Activated T-cell treated with anti-CD3 and anti-CD28 coated beads, Interleukin-2, amount 50 U/mL, for 72 hours (primary cell): ENCODE results near the gene MINDY1. TPM values are rescaled to one million over a fixed set of nuclear protein-coding genes. Genes with fewer than 3 reads are reported as not detected.

Source experiments
- ATAC-seq, 2 donors: fragments of 150-1000 bp; cut with Tn5 transposase; replicated peaks in 1 of 2; 2 replicates each; pipeline ENCODE4 v1.10.0; 2021; ENCODE audit warnings: moderate library complexity in 2 of 2, mild to moderate bottlenecking in 1 of 2
- DNase-seq, 2 donors: peaks; one replicate each; pipeline ENCODE4 v3.0.0; 2021 to 2022; ENCODE audit warnings: mixed read lengths in 1 of 2
- H3K27ac Mint-ChIP-seq: one replicate; pipeline ENCODE4 v1.8.0; 2022; ENCODE audit warnings: mild to moderate bottlenecking, moderate library complexity, mixed read lengths
- H3K27me3 Mint-ChIP-seq: one replicate; pipeline ENCODE4 v1.8.0; 2022; ENCODE audit warnings: low read depth, mixed read lengths
- H3K36me3 Mint-ChIP-seq, 2 donors: one replicate each; pipeline ENCODE4 v1.8.0; 2022; ENCODE audit warnings: mixed read lengths in 2 of 2, mild to moderate bottlenecking in 1 of 2; ENCODE audit not compliant: insufficient read depth in 2 of 2
- H3K4me1 Mint-ChIP-seq: one replicate; pipeline ENCODE4 v1.8.0; 2022; ENCODE audit warnings: low read depth, mixed read lengths
- H3K4me3 Mint-ChIP-seq, 2 donors: one replicate each; pipeline ENCODE4 v1.8.0; 2022; ENCODE audit warnings: mild to moderate bottlenecking in 2 of 2, mixed read lengths in 2 of 2, moderate library complexity in 2 of 2
- H3K9me3 Mint-ChIP-seq, 2 donors: one replicate each; pipeline ENCODE4 v1.8.0; 2022; ENCODE audit warnings: mixed read lengths in 2 of 2
- total RNA-seq, 2 donors: library from RNA; stranded (reverse); gene quantifications; one replicate each; pipeline ENCODE4 v1.2.3, GENCODE V29; 2022

MINDY1 gene
- 10 to 100 TPM; 10.9 to 11.9 TPM for total RNA-seq

- H3K36me3 Mint-ChIP-seq: peaks cover 2 to 5% of the 10 kb centered on the region in 2 donors
- H3K4me1 Mint-ChIP-seq: peaks cover 85% of the 10 kb centered on the region
- ATAC-seq: peak; percentile 38 to 40
- no peaks in the 10 kb centered on the region for H3K27me3 Mint-ChIP-seq
- DNase-seq: peak; percentile 51 to 56
- H3K4me3 Mint-ChIP-seq: peak within 1 kb of the TSS; percentile 99
- H3K27ac Mint-ChIP-seq: peak within 1 kb of the TSS; percentile 99
- H3K9me3 Mint-ChIP-seq: no peaks in the 10 kb centered on the region
These were observed at the start of gene MINDY1 for GRCh38 chr1:151006327-151007052. Gene MINDY1 (minus strand): TSS chr1:151006902. CDS start chr1:151002617, 4,285 bp downstream.

- no peak for ATAC-seq
- Mint-ChIP-seq H3K4me1 (peaks cover 52% of the 10 kb centered on the region), H3K36me3 (peaks cover 22 to 53% of the 10 kb centered on the region in 2 donors), H3K9me3 (peaks cover 0 to 2% of the 10 kb centered on the region in 2 donors), H3K27me3 (no peaks in the 10 kb centered on the region), H3K4me3 (peak overlapping the region; percentile 87 to 99), H3K27ac (peak overlapping the region; percentile 90)
- DNase-seq: no peak
These were observed 49.4 kb upstream of the MINDY1 start for GRCh38 chr1:151056149-151056548.

GRCh38 chr1:151055581-151055980 is 48.9 kb upstream of the MINDY1 start:
- H3K4me1 Mint-ChIP-seq: peaks cover 46% of the 10 kb centered on the region
- H3K27ac Mint-ChIP-seq: peak overlapping the region; percentile 90
- DNase-seq: no peak
- no peak for ATAC-seq
- H3K27me3 Mint-ChIP-seq: no peaks in the 10 kb centered on the region
- peaks cover 22 to 53% of the 10 kb centered on the region in 2 donors for H3K36me3 Mint-ChIP-seq
- peak overlapping the region; percentile 87 to 99 for H3K4me3 Mint-ChIP-seq
- H3K9me3 Mint-ChIP-seq: peaks cover 0 to 2% of the 10 kb centered on the region in 2 donors

GRCh38 chr1:151054971-151055547 is 48.4 kb upstream of the MINDY1 start:
- peaks cover 41% of the 10 kb centered on the region for H3K4me1 Mint-ChIP-seq
- peaks cover 0 to 2% of the 10 kb centered on the region in 2 donors for H3K9me3 Mint-ChIP-seq
- ATAC-seq (no peak), DNase-seq (no peak)
- H3K27ac Mint-ChIP-seq: peak overlapping the region; percentile 90
- H3K4me3 Mint-ChIP-seq: peak overlapping the region; percentile 87 to 99
- H3K36me3 Mint-ChIP-seq: peaks cover 22 to 53% of the 10 kb centered on the region in 2 donors
- H3K27me3 Mint-ChIP-seq: no peaks in the 10 kb centered on the region

GRCh38 chr1:151051356-151052009 is 44.8 kb upstream of the MINDY1 start:
- no peak for ATAC-seq
- peaks cover 42% of the 10 kb centered on the region for H3K4me1 Mint-ChIP-seq
- peaks cover 0 to 2% of the 10 kb centered on the region in 2 donors for H3K9me3 Mint-ChIP-seq
- H3K27ac Mint-ChIP-seq: peak overlapping the region; percentile 68
- peaks cover 9 to 29% of the 10 kb centered on the region in 2 donors for H3K36me3 Mint-ChIP-seq
- H3K27me3 Mint-ChIP-seq: no peaks in the 10 kb centered on the region
- DNase-seq: no peak
- H3K4me3 Mint-ChIP-seq: no peak overlapping the region

- peaks cover 9 to 21% of the 10 kb centered on the region in 2 donors for H3K36me3 Mint-ChIP-seq
- peak overlapping the region; percentile 14 for H3K27ac Mint-ChIP-seq
These were observed 43.5 kb upstream of the MINDY1 start for GRCh38 chr1:151050051-151050688.

GRCh38 chr1:151049458-151049857 is 42.8 kb upstream of the MINDY1 start:
- DNase-seq: no peak
- no peak for ATAC-seq
- H3K27ac Mint-ChIP-seq: no peak overlapping the region
- H3K27me3 Mint-ChIP-seq: no peaks in the 10 kb centered on the region
- H3K9me3 Mint-ChIP-seq: peaks cover 0 to 2% of the 10 kb centered on the region in 2 donors
- H3K4me1 Mint-ChIP-seq: peaks cover 25% of the 10 kb centered on the region
- H3K36me3 Mint-ChIP-seq: peaks cover 5 to 16% of the 10 kb centered on the region in 2 donors
- H3K4me3 Mint-ChIP-seq: peak overlapping the region; percentile 19 to 93

More at GRCh38 chr1:151050051-151050688, 43.5 kb upstream of the MINDY1 start:
- ATAC-seq (no peak), DNase-seq (no peak)
- Mint-ChIP-seq H3K4me1 (peaks cover 31% of the 10 kb centered on the region), H3K4me3 (peak overlapping the region in 1 of 2 donors; percentile 46), H3K9me3 (peaks cover 0 to 2% of the 10 kb centered on the region in 2 donors), H3K27me3 (no peaks in the 10 kb centered on the region)

- Mint-ChIP-seq H3K9me3 (no peaks in the 10 kb centered on the region), H3K4me1 (peaks cover 25% of the 10 kb centered on the region), H3K27me3 (no peaks in the 10 kb centered on the region), H3K4me3 (peak overlapping the region; percentile 93 to 98), H3K27ac (peak overlapping the region; percentile 85), H3K36me3 (peaks cover 3 to 9% of the 10 kb centered on the region in 2 donors)
- no peak for DNase-seq
- ATAC-seq: no peak
These were observed 41.9 kb upstream of the MINDY1 start for GRCh38 chr1:151048645-151049032.

GRCh38 chr1:151047925-151048644 is 41.4 kb upstream of the MINDY1 start:
- Mint-ChIP-seq H3K36me3 (peaks cover 3 to 9% of the 10 kb centered on the region in 2 donors), H3K9me3 (no peaks in the 10 kb centered on the region), H3K27me3 (no peaks in the 10 kb centered on the region), H3K4me1 (peaks cover 25% of the 10 kb centered on the region), H3K4me3 (peak overlapping the region; percentile 93 to 98), H3K27ac (peak overlapping the region; percentile 85)
- DNase-seq: peak; percentile 67 to 70
- ATAC-seq: peak; percentile 81 to 83

- peaks cover 25% of the 10 kb centered on the region for H3K4me1 Mint-ChIP-seq
- H3K36me3 Mint-ChIP-seq: peaks cover 3 to 9% of the 10 kb centered on the region in 2 donors
- no peaks in the 10 kb centered on the region for H3K9me3 Mint-ChIP-seq
- peak within 1 kb of the TSS; percentile 85 for H3K27ac Mint-ChIP-seq
- no peaks in the 10 kb centered on the region for H3K27me3 Mint-ChIP-seq
- DNase-seq (peak; percentile 69 to 71), ATAC-seq (peak; percentile 70 to 71)
- peak within 1 kb of the TSS; percentile 93 to 98 for H3K4me3 Mint-ChIP-seq
These were observed 40.9 kb upstream of the MINDY1 start, which contains the start of gene C1orf56 for GRCh38 chr1:151047591-151047924. Gene C1orf56 (plus strand): TSS chr1:151047751. CDS start chr1:151047848, 97 bp downstream.

- no peaks in the 10 kb centered on the region for H3K36me3 Mint-ChIP-seq
- peaks cover 13% of the 10 kb centered on the region for H3K4me1 Mint-ChIP-seq
- H3K27ac Mint-ChIP-seq: peak overlapping the region; percentile 44
- no peak overlapping the region for H3K4me3 Mint-ChIP-seq
- H3K9me3 Mint-ChIP-seq: no peaks in the 10 kb centered on the region
- no peaks in the 10 kb centered on the region for H3K27me3 Mint-ChIP-seq
- no peak for DNase-seq
- peak in 1 of 2 donors; percentile 28 for ATAC-seq
These were observed 36.5 kb upstream of the MINDY1 start for GRCh38 chr1:151043163-151043562.

- Mint-ChIP-seq H3K27me3 (no peaks in the 10 kb centered on the region), H3K4me3 (no peak overlapping the region), H3K9me3 (no peaks in the 10 kb centered on the region), H3K27ac (no peak overlapping the region), H3K4me1 (no peaks in the 10 kb centered on the region), H3K36me3 (peaks cover 0 to 1% of the 10 kb centered on the region in 2 donors)
- no peak for DNase-seq
- ATAC-seq: no peak
These were observed 32.8 kb upstream of the MINDY1 start for GRCh38 chr1:151039521-151039920.
